DMS153 treated with DMSO at 0.1 percent for 48 hours (cell line): ENCODE results near the gene SMIM22.

Experiments
- DNase-seq: peaks from one replicate; lab custom pipeline; 2025; ENCODE audit not compliant: unreplicated experiment; lab: John Stamatoyannopoulos, UW

The SMIM22 gene

DNA sequence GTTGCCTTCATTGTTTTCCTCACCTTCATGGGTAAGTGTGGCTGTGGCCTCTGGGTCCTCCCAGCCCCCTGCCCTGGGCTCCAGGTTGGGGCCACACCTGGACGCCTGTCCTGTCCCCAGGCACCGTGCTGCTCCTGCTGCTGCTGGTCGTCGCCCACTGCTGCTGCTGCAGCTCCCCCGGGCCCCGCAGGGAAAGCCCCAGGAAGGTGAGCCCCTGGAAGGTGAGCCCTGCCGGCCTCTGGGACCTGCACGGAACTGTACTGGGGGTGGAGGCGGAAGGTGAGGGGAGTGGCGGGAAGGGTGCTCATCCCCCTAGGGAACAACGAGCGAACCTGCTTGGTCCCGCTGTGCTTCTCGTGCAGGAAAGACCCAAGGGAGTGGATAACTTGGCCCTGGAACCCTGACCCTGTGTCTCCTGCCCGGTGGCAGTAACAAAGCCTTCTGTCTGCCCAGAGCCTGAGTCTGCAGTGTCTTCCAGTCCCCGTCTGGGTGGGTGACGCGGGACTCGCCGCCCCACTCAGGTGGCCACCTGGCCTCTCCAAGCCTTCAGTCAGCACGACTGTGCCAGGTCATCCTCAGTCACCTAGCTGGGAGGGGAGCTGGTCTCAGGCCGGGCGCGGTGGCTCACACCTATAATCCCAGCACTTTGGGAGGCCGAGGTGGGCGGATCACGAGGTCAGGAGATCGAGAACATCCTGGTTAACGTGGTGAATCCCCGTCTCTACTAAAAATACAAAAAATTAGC is 831 bp downstream of the SMIM22 start:
- DNase-seq: no peak

DNA sequence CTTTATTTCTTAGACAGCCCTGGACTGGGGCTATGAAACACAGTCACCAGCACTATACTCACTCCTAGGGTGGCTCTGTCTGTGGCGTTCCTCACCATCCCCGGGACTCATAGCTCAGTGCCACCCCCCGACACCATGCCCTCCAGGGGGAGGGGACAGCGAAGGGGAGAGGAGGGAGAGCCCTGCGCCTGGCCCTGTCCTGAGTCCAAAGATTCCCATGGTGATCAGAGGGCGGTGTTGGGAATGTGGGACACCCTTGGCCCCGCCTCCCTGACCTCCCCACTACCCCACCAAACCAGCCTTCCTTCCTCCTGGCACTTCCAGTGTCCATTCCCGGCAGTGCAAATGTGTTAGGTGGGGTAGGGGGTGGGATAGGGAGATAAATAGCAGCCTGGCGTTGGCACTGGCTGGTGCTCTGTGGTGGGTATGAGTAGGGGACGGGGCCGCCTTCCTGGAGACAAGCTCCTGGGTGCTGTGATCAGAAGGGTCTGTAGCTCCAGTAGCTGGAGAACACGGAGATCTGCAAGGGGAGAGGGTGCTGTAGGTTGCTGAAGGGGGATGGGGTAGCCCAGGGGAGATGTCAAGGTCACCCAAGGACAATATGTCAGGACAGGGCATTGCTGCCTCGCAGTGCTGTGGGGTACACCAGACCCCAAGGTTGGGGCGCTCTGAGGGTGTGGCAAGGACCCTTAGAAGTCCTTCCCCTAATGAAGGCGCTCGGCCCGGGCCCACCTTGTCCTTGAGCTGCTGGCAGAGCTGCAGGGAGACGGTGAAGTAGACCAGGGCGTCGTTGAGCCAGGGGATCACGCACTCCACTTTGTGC is 2.0 kb downstream of the SMIM22 start:
- no peak for DNase-seq

DNA sequence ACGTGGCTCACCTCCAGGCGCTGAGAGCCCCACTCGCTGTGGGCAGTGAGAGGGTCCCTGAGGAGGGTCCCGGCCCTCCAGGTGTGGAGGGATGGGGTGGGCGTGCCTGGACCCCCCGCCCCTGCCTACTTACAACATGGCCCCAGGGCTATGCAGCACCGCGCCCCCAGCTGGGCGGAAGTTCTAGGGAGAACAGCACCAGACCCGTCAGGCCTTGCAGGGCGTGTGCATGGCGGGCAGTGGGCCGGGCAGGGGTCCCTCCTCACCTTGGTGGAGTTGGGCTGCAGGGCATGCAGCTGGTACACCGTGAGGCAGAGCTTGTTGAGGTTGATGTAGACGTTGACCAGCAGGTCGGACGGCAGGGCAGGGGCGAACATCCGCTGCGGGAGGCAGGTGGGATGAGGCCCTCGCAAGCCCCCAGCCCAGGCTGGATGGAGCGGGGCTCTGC is 2.7 kb downstream of the SMIM22 start:
- no peak for DNase-seq

DNA sequence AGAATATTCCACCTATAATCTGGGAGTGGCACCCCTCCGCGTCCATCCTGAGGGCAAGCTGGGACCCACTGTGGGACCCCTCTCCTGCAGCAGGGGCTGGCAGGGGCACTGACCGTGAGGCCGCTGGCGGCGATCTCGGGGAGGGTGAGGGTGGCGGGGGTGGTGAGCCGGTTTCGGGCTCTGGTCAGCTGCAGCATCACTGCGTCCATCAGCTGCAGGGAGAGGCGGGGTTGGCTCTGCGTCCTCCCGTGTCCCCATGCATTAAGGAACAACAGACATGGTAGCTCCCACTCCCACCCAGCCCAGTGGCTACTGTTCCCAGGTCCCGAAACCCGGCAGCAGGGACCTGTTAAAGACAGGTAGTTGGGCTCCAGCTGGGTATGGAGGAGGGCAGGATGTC is 3.3 kb downstream of the SMIM22 start:
- no peak for DNase-seq

DNA sequence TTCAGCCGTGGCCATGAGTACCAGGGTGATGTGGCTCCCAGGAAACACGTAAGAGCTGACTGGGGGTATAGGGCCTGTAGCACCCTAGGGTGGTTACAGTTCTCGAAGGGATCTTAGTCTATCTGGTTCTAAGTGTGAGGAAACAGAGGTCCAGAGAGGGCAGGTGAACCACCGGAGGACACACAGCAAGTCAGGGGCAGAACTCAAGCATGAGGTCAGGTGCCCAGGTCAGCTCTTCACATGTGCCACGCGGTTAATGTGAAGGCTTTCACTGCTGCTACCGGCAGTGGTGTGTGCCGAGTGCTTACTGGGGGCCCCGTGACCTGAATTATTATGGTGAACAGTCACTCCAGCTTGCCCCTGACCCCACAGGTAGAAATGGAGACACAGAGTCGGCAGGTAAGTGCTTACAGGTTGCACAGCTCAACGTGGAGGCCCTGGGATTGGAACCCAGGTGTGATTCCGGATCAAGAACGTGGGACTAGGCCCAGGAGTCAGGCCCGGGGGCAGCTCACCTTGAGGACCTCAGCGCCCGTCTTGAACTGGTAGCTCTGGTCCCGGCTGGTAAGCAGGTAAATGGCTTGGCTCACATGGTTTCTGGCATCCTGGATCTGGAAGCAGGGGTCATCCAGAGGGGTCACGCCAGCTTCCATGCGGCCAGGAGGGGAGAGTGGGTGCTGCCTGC is 4.1 kb downstream of the SMIM22 start:
- DNase-seq: no peak

DNA sequence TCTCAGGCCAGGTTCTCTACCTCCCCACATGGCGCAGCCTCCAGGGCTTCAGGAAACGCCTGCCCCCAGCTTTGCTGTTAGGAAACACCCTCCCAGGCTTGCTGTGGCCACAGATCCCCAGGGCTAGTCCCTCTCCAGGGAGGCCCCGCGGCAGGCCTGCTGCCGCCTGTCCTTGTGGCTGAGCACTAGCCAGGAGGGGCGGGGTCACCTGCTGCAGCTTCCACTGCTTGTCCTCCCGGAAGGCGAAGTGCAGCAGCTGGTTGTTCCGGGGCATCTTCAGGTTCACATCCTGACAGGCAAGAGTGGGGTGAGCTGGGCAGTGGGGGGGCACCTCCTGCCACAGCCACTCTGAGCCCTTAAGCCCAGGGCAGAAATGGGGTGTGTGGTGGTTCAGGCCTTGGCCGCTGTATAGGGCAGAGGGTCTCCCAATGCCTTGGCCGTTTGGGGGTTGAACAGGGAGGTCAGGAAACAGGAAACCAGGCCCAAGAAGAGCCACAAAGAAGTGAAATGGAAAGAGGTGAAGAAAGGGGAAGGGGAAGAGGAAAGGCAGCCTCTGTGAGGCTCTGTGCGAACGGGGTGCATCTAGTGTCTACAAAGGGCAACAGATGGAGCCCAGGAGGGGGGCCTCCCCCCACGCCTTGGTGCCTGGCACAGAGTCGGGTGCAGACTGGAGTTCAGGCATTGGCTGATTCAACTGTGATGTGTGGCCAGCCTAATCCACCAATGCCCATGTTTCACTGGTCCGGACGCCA is 5.3 kb downstream of the SMIM22 start:
- peak; percentile 79 for DNase-seq

DNA sequence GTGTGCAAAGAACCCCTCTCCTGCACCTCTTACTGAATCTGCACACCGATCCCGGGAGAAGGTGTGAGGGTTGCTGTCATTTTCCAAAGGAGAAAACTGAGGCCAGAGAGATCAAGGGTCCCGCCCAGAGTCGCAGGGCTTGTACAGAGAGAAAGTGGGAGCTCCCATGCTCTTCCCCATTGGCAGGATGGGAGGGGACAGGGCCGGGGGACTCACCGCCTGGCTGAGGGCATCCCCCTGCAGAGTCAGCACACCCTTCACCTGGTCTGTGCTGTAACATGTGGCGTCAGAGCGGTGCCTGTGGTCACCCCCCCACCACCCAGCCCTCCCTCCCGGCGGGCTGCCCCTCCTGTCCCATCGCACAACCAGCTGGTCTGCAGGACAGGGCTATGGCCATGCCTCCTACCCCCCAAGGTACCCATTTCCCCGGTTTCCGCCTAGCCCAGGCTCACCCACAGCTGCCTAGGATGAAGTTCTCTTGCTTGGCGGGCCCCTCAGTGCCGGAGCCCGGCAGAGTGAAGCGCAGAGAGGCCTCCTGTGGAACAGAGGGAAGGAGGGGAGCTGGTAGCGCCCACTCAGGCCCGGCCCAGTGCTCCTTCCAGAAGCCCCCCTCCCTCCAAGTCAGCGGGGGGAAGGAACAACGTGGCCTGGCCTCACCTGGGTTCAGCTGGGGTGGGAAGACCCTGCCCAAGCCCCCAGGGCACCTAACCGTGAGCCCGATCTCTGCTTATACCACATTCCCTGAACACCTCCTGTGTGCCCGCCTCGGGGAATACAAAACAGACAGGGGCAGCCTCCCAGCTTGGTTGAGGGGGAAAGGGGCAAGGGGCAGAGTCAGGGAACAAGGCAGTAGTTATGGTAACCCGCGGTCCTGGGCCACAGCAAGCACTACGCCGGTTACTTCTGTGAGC is 6.1 kb downstream of the SMIM22 start:
- no peak for DNase-seq

DNA sequence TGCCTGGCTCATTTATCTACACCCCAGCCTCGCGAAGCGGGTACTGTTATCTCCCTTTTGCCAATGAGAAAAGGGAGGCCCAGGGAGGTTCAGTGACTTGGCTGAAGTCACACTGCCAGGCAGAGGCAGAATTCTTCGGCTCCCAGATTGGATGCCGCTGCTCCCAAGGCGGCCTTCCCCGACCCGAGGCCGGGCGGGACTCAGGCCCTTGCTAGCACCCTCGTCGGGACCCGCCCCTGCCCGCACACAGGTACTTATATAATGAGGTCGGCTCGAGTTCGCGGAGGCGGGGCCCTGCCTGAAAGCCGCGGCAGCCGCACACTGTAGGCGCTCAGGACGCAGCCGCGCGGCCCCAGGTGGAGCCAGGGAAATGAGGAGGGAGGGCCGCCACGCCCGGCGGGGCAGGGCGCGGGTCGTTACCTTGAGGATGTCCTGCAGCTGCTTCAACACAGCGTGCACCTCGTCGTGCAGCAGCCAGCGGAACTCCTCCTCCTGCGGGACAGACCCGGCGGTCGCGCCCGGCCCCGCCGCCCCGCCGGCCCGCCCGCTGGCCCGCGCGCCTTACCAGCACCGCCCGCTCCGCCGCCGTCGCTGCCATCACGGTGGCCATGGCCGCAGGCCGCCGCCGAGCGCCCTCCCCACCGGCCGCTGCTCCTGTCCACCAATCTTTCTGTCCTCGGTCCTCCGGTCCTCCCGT is 6.9 kb downstream of the SMIM22 start, which contains the start of gene ROGDI:
ROGDI (minus strand) TSS at position 672 of the 697 bp plus-strand sequence; CDS start at position 610, 62 bp downstream.
- DNase-seq: peak; percentile 84

DNA sequence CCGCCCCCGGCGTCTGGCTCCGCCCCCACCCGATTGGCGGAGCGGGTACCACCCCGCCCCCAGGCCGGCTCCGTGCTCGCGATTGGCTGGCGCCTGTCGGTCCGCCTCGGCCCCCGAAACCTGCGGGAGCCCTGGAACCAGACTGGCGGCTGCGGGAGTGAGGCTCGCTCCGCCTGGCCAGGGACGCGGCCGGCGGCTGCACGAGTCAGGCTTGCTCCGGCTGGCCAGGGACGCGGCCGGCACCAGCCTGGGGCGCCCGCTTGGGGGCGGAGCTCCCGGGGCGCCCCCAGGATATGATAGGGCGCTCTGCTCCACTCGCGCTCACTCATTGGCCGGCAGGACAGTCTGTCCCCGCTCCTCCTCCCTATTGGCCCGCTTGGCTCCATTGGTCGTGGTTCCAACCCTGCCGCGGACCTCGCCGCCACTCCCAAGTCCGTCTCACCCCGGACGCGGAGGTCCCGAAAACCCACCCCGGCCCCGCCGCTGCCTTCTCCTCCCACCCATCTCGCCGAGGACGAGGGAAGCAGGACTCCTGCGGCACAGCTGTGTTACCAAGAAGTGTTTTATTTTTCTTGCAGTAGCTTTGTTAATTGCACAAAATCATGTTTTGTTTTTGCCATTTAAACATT is 7.6 kb downstream of the SMIM22 start:
- DNase-seq: peak; percentile 83

DNA sequence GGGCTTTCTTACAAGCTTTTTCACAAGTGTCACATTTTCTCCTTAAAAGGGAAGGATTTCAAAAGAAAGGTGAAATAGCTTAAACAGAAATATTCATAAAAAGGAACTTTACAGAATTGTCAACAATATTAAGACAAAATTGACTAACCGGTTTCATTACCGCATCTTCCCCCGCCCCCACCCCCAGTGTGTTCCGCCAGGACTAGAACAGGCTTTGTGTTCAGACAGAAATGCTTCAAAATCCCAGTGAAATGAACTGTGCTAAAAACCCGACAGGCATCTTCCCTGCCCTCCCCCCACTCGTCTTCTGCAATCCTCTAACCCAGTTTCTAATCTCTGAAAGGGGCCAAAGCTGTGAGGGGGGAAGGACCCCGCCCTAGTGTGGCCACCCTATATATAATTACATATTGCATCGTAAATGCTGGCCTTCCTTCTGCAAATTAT is 8.3 kb downstream of the SMIM22 start:
- no peak for DNase-seq

DNA sequence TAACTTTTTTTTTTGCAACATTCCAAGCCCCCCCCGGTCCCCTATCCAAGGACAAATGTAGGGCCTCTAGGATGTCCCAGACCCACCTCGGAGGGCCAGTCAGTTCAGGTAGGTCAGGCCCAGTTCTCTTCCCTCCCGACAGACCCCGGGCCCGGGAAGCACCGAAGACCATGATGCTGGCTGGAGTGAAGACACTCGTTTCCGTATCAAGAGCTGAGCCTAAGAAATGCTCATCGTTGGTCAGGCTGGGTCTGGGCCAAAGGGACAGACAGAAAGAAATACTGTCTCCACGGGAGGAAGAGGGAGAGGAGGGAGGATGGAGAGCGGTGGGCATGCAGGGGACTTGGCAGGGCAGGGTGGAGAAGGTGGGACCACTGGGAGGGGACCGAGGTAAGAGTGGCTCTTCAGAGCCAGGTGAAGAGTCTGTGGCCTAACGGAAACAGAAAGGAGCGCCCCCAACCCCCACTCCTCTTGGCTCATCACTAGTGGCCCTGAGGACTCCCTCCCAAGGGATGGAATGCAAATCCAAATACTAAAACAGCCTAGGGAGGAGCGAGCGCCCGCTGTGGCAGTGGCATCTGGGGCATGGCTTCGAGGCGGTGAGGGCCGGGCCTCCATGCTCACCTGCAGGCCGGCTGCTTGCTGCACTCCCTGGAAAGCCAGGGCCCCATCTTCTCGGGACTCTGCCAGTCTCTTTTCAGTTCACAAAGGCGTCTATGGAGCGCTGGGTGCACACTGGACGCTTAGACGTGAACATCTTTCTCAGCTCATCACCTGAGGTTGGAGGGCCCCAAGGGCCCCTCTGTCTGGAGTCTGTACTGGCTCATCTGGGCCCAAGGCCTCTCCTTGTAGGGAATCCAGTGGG is 9.0 kb downstream of the SMIM22 start:
- DNase-seq: no peak

DNA sequence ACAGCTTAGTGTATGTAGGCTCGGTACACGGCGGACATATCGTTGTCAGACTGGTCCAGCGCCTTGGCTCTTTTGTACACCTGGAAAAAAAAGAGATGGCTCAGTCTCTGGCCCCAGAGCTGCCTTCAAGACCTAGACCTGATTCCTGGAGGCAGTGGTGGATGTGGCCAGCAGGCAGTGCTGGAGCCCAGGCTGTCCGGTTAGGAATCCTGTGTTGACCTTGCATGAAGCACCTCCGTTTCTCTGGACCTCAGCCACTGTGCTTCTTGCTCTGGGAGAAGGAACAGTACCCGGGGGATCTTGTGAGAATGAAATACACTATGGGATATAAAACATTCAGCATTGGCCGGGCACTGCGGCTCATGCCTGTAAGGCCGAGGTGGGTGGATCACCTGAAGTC is 10.1 kb downstream of the SMIM22 start:
- no peak for DNase-seq

DNA sequence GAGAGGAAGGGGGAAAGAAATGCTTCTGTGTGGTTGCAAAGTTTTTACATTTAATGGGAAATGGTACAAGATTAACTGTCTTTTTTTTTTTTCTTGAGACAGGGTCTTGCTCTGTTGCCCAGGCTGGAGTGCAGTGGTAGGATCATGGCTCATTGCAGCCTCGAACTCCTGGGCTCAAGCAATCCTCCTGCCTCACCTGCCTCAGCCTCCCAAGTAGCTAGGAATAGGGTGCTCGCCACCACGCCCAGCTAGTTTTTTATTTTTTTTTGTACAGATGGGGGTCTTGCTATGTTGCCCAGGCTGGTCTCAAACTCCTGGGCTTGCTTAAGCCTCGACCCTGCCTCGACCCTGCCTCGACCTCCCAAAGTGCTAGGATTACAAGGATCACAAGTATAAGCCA is 11.1 kb downstream of the SMIM22 start:
- no peak for DNase-seq

DNA sequence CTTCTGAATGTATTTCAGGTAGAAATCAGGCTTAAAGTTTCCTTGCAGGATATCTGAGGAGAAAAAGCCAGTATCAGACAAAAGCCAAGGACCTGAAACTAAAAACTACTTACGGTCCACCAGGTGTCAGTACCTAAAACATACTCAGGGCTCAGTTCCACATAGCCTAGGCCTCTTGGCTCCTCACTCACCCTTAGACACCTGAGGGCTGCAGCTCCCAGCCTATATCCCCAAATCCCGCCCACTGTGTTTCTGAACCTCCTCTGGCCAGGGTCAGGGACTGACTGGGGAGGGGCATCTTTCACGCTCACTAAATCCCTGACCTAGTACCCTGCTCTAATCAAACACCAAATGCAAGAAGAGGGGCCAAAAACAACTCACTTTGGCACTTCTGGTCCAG is 16.1 kb downstream of the SMIM22 start:
- no peak for DNase-seq

DNA sequence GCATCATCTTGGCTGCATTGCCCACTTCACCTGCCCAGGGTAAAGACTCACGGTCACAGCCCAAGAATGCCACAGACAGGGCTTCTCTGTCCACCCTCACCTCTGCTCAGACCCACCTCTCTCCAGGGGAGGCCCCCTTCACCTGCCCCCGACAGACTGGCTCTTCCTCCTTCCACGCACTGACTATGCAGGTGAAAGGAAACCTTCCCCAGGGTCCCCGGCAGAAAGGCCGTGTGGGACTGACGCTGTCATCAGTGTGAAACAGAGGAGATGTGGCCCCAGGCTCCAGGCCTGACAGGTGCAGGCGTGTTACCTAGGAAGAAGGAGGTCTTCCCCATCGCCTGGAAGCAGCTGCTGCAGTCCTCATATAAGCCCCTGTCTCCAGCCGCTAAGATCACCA is 16.6 kb downstream of the SMIM22 start:
- DNase-seq: no peak

DNA sequence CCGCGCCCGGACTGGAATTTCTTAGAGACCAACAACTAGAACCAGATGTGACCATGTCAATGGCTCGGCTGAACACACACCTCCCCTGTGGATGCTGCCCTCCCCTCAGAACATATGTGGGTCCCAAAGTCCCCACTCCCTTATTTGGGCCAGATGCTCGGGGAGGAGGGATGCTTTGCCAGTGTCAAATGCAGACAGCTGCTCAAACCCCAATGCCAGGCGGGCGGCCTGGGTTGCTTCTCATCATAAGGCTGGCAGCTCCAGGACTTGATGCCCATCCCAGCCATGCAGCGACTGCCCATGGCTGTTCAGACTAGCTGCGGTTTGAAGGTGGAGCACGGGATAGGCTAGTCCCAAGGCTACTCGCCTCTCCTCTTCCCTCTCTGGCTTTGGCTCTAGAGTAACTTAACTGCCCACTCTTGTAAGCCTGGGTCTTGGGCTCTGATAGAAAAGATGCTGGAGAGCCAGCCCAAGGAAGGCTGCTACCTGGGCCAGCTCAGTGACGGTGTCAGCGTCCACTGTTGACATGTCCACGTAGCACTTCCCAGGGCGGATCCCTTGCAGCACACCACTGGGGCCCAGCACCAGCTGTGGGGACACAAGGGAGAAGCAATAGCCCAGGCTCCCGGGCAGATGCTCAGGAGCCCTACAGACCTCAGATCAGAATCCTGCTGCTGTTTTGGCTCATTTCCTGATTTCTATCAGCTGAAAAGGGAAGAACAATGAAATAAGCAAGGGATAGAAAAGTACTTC is 18.3 kb downstream of the SMIM22 start:
- DNase-seq: no peak

DNA sequence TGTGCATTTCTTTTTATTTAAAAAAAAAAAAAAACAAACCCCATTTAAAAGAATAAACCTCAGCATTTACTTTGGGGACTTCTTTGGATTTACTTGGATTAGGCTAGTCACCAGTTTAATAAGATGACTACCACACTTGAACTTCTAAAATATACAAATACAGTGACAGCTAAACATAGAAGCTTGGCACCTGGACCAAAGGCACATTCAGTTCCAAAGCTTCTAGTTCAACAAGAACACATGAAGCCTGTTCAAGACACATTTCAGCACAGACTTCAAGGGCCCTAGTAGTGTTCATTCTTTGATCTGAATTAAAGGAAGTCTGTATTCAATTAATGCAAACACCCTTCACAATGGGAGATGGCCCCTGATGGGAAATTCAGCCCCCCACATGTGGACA is 18.9 kb downstream of the SMIM22 start:
- DNase-seq: no peak
